ENCODE measurements around the gene GID8. TPM values are rescaled to one million over a fixed set of nuclear protein-coding genes. Genes with fewer than 3 reads are reported as not detected.
A peak's percentile ranks its signal among the peaks of the same experiment; 100 is the strongest.

The GID8 gene
- total RNA-seq, 1 experiment from 2014 or later: 37.2 TPM

DNA sequence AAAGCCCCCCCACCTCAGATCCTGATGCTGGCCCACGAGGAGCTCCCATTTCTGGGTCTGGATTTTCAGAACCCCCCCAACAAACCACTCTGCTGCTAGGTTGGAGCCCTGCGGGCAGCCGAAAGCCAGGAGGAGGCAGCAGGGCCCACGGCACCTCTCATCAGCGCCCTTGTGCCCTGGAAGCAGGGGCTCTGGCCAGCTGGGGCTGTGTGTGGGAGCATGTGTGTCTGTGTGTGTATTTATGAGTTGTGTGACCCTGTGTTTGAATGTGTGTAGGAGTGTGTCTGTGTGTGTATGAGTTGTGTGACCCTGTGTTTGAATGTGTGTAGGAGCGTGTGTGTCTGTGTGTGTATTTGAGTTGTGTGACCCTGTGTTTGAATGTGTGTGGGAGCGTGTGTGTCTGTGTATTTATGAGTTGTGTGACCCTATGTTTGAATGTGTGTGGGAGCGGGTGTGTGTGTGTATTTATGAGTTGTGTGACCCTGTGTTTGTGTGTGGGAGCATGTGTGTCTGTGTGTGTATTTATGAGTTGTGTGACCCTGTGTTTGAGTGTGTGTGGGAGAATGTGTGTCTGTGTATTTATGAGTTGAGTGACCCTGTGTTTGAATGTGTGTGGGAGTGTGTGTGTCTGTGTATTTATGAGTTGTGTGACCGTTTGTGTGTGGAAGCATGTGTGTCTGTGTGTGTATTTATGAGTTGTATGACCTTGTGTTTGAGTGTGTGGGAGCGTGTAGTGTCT lies 33.4 kb downstream of the GID8 start:
- TF ChIP-seq CTCF (conservative IDR thresholded peaks at IDR 0.05; ENCODE audit: low read depth, low read length) (no peak), EZH2 (IDR thresholded peaks at IDR 0.05; ENCODE audit: low read length, unreplicated experiment) (no peak), EZH2phosphoT487 (IDR thresholded peaks at IDR 0.05; ENCODE audit: borderline replicate concordance, low read length) (no peak)
- Histone ChIP-seq H3K4me2 (ENCODE audit: low read length) (no peak overlapping the region), H3K9me2 (replicated peaks; ENCODE audit: low read length) (no peaks in the 10 kb centered on the region), H2AFZ (ENCODE audit: low read length) (no peak overlapping the region), H3K9ac (ENCODE audit: low read length) (no peak overlapping the region), H3K4me1 (ENCODE audit: insufficient read depth, low read length) (peaks cover 5% of the 10 kb centered on the region; the same call in 1 of the 2 replicates), H3K4me3 (ENCODE audit: low read length) (no peak overlapping the region), H3K27me3 (ENCODE audit: low read length) (peaks cover 31% of the 10 kb centered on the region), H3K79me2 (ENCODE audit: low read length) (no peaks in the 10 kb centered on the region), H3K9me3 (ENCODE audit: low read length) (no peaks in the 10 kb centered on the region), H3F3A (ENCODE audit: low read length, unreplicated experiment) (no peaks in the 10 kb centered on the region), H3K36me3 (ENCODE audit: low read depth, low read length) (no peaks in the 10 kb centered on the region), H4K20me1 (ENCODE audit: low read length) (no peaks in the 10 kb centered on the region), H3K27ac (ENCODE audit: low read length) (no peak overlapping the region)
- DNase-seq (no peak), ATAC-seq (no peak)
- CTCF ChIA-PET: no interaction called here
- intact Hi-C loops (cut with micrococcal nuclease): no loop called here
- POLR2A ChIA-PET (ENCODE audit: unreplicated experiment): no interaction called here
- no TSS peak for BruUV-seq (replicated peaks)

- Histone ChIP-seq H4K20me1 (ENCODE audit: low read length) (no peaks in the 10 kb centered on the region), H3K4me3 (ENCODE audit: low read length) (peak overlapping the region; percentile 60), H3K4me2 (ENCODE audit: low read length) (peak overlapping the region; percentile 84), H3K27ac (ENCODE audit: low read length) (no peak overlapping the region), H3K9me2 (replicated peaks; ENCODE audit: low read length) (no peaks in the 10 kb centered on the region), H3K9ac (ENCODE audit: low read length) (no peak overlapping the region), H3K27me3 (ENCODE audit: low read length) (peaks cover 36% of the 10 kb centered on the region), H3K36me3 (ENCODE audit: low read depth, low read length) (no peaks in the 10 kb centered on the region), H2AFZ (ENCODE audit: low read length) (peak overlapping the region; percentile 72), H3K79me2 (ENCODE audit: low read length) (no peaks in the 10 kb centered on the region), H3K9me3 (ENCODE audit: low read length) (no peaks in the 10 kb centered on the region), H3K4me1 (ENCODE audit: insufficient read depth, low read length) (peaks cover 5% of the 10 kb centered on the region; the same call in 1 of the 2 replicates), H3F3A (ENCODE audit: low read length, unreplicated experiment) (no peaks in the 10 kb centered on the region)
- no peak for TF ChIP-seq EZH2phosphoT487 (IDR thresholded peaks at IDR 0.05; ENCODE audit: borderline replicate concordance, low read length)
- peak; percentile 88 for TF ChIP-seq CTCF (conservative IDR thresholded peaks at IDR 0.05; ENCODE audit: low read depth, low read length)
- no peak for TF ChIP-seq EZH2 (IDR thresholded peaks at IDR 0.05; ENCODE audit: low read length, unreplicated experiment)
- BruUV-seq (replicated peaks): no TSS peak
- DNase-seq (peak; percentile 86), ATAC-seq (peak; percentile 93)
- CTCF ChIA-PET: interaction anchor here (0.5 to 1.2 kb wide), 8 partner anchors 13 to 243 kb away, joined by 3 to 34 read pairs (median 4); no protein-coding TSS in a partner anchor
- POLR2A ChIA-PET (ENCODE audit: unreplicated experiment): interaction anchor here (0.6 kb wide), 1 partner anchor 84 kb away, joined by 3 read pairs; no protein-coding TSS in a partner anchor
- intact Hi-C loops (cut with micrococcal nuclease): loop anchor here (1.0 kb wide), 1 partner anchor 37 kb away; no protein-coding TSS in a partner anchor
Measured at GRCh38 chr20:62971950-62972844, 34.2 kb downstream of the GID8 start.
